Duodenal mucosa (tissue), 2 donors: ENCODE results near the gene PTPN12.

Experiments used
- H3K27ac ChIP-seq: one replicate; pipeline ENCODE4 v1.7.0; 2013; ENCODE audit warnings: low read depth, low read length
- H3K27me3 ChIP-seq, 2 donors: one replicate each; pipeline ENCODE4 v1.7.0; 2013; ENCODE audit warnings: low read length in 2 of 2, control low read depth in 1 of 2; ENCODE audit not compliant: insufficient read depth in 2 of 2, control insufficient read depth in 1 of 2
- H3K36me3 ChIP-seq, 2 donors: one replicate each; pipeline ENCODE4 v1.7.0; 2013; ENCODE audit warnings: low read length in 2 of 2, control low read depth in 1 of 2; ENCODE audit not compliant: insufficient read depth in 2 of 2, control insufficient read depth in 1 of 2
- H3K4me1 ChIP-seq, 2 donors: one replicate each; pipeline ENCODE4 v1.7.0; 2013; ENCODE audit warnings: low read length in 2 of 2, control low read depth in 1 of 2; ENCODE audit not compliant: insufficient read depth in 2 of 2, control insufficient read depth in 1 of 2
- H3K4me3 ChIP-seq, 2 donors: one replicate each; pipeline ENCODE4 v1.7.0; 2013; ENCODE audit warnings: low read length in 2 of 2, low read depth in 1 of 2
- H3K9ac ChIP-seq, 2 donors: one replicate each; pipeline ENCODE4 v1.7.0; 2013; ENCODE audit warnings: low read length in 2 of 2, low read depth in 1 of 2
- H3K9me3 ChIP-seq, 2 donors: one replicate each; pipeline ENCODE4 v1.7.0; 2013; ENCODE audit warnings: low read length in 2 of 2, control low read depth in 1 of 2; ENCODE audit not compliant: control insufficient read depth in 1 of 2

PTPN12 gene

GRCh38 chr7:77655356-77655755 lies 118.3 kb downstream of the PTPN12 start:
- Histone ChIP-seq H3K4me1 (peaks cover 5 to 9% of the 10 kb centered on the region in 2 donors), H3K27me3 (no peaks in the 10 kb centered on the region), H3K36me3 (peaks cover 0 to 8% of the 10 kb centered on the region in 2 donors), H3K4me3 (no peak overlapping the region), H3K27ac (no peak overlapping the region), H3K9me3 (no peaks in the 10 kb centered on the region), H3K9ac (no peak overlapping the region)

GRCh38 chr7:77655836-77656455 lies 118.9 kb downstream of the PTPN12 start:
- H3K4me1 ChIP-seq, result peaks cover 5 to 9% of the 10 kb centered on the region in 2 donors
- H3K27ac ChIP-seq, result no peak overlapping the region

GRCh38 chr7:77657427-77658224 lies 120.5 kb downstream of the PTPN12 start:
- Histone ChIP-seq H3K9me3 (no peaks in the 10 kb centered on the region), H3K36me3 (peaks cover 0 to 8% of the 10 kb centered on the region in 2 donors), H3K4me1 (peaks cover 5 to 9% of the 10 kb centered on the region in 2 donors)

More at GRCh38 chr7:77655836-77656455, 118.9 kb downstream of the PTPN12 start:
- H3K9ac ChIP-seq, result no peak overlapping the region
- H3K9me3 ChIP-seq, result no peaks in the 10 kb centered on the region
- no peaks in the 10 kb centered on the region for H3K27me3 ChIP-seq
- peaks cover 0 to 8% of the 10 kb centered on the region in 2 donors for H3K36me3 ChIP-seq
- H3K4me3 ChIP-seq, result no peak overlapping the region

GRCh38 chr7:77658928-77659327 lies 121.8 kb downstream of the PTPN12 start:
- H3K27ac ChIP-seq, result no peak overlapping the region
- no peak overlapping the region for H3K4me3 ChIP-seq
- no peaks in the 10 kb centered on the region for H3K27me3 ChIP-seq
- no peaks in the 10 kb centered on the region for H3K9me3 ChIP-seq
- H3K36me3 ChIP-seq, result peaks cover 0 to 8% of the 10 kb centered on the region in 2 donors
- peaks cover 5 to 9% of the 10 kb centered on the region in 2 donors for H3K4me1 ChIP-seq
- no peak overlapping the region for H3K9ac ChIP-seq

More at GRCh38 chr7:77657427-77658224, 120.5 kb downstream of the PTPN12 start:
- no peaks in the 10 kb centered on the region for H3K27me3 ChIP-seq
- H3K27ac ChIP-seq, result no peak overlapping the region
- H3K9ac ChIP-seq, result no peak overlapping the region
- H3K4me3 ChIP-seq, result no peak overlapping the region

- Histone ChIP-seq H3K36me3 (no peaks in the 10 kb centered on the region), H3K27ac (no peak overlapping the region)
These were observed 124.7 kb downstream of the PTPN12 start for GRCh38 chr7:77661816-77662215.

GRCh38 chr7:77662869-77663268 lies 125.8 kb downstream of the PTPN12 start:
- no peak overlapping the region for H3K27ac ChIP-seq
- no peaks in the 10 kb centered on the region for H3K36me3 ChIP-seq
- no peaks in the 10 kb centered on the region for H3K9me3 ChIP-seq
- H3K4me1 ChIP-seq, result peaks cover 7% of the 10 kb centered on the region in 2 donors
- no peak overlapping the region for H3K4me3 ChIP-seq
- no peaks in the 10 kb centered on the region for H3K27me3 ChIP-seq
- H3K9ac ChIP-seq, result no peak overlapping the region

More at GRCh38 chr7:77661816-77662215, 124.7 kb downstream of the PTPN12 start:
- no peaks in the 10 kb centered on the region for H3K9me3 ChIP-seq
- no peaks in the 10 kb centered on the region for H3K27me3 ChIP-seq
- H3K4me1 ChIP-seq, result no peaks in the 10 kb centered on the region
- no peak overlapping the region for H3K9ac ChIP-seq
- no peak overlapping the region for H3K4me3 ChIP-seq

- Histone ChIP-seq H3K4me3 (no peak overlapping the region), H3K27me3 (no peaks in the 10 kb centered on the region), H3K36me3 (no peaks in the 10 kb centered on the region), H3K9me3 (no peaks in the 10 kb centered on the region), H3K27ac (no peak overlapping the region), H3K4me1 (peaks cover 7 to 11% of the 10 kb centered on the region in 2 donors), H3K9ac (no peak overlapping the region)
These were observed 127.6 kb downstream of the PTPN12 start for GRCh38 chr7:77664715-77665114.

- H3K27ac ChIP-seq, result no peak overlapping the region
- no peaks in the 10 kb centered on the region for H3K27me3 ChIP-seq
- peaks cover 7 to 11% of the 10 kb centered on the region in 2 donors for H3K4me1 ChIP-seq
- H3K9ac ChIP-seq, result no peak overlapping the region
- H3K4me3 ChIP-seq, result no peak overlapping the region
- H3K36me3 ChIP-seq, result no peaks in the 10 kb centered on the region
- no peaks in the 10 kb centered on the region for H3K9me3 ChIP-seq
These were observed 128.1 kb downstream of the PTPN12 start for GRCh38 chr7:77665161-77665560.

- Histone ChIP-seq H3K9ac (no peak overlapping the region), H3K4me3 (no peak overlapping the region), H3K27ac (no peak overlapping the region), H3K27me3 (no peaks in the 10 kb centered on the region), H3K36me3 (no peaks in the 10 kb centered on the region), H3K9me3 (no peaks in the 10 kb centered on the region), H3K4me1 (peaks cover 7 to 11% of the 10 kb centered on the region in 2 donors)
These were observed 130.5 kb downstream of the PTPN12 start for GRCh38 chr7:77667459-77668086.

GRCh38 chr7:77674878-77675277 lies 137.8 kb downstream of the PTPN12 start:
- Histone ChIP-seq H3K9ac (no peak overlapping the region), H3K4me3 (no peak overlapping the region), H3K36me3 (no peaks in the 10 kb centered on the region), H3K27me3 (no peaks in the 10 kb centered on the region), H3K27ac (no peak overlapping the region), H3K4me1 (peaks cover 2 to 12% of the 10 kb centered on the region in 2 donors), H3K9me3 (no peaks in the 10 kb centered on the region)
